ENCODE results near the gene CTU2.

Gene CTU2

DNA sequence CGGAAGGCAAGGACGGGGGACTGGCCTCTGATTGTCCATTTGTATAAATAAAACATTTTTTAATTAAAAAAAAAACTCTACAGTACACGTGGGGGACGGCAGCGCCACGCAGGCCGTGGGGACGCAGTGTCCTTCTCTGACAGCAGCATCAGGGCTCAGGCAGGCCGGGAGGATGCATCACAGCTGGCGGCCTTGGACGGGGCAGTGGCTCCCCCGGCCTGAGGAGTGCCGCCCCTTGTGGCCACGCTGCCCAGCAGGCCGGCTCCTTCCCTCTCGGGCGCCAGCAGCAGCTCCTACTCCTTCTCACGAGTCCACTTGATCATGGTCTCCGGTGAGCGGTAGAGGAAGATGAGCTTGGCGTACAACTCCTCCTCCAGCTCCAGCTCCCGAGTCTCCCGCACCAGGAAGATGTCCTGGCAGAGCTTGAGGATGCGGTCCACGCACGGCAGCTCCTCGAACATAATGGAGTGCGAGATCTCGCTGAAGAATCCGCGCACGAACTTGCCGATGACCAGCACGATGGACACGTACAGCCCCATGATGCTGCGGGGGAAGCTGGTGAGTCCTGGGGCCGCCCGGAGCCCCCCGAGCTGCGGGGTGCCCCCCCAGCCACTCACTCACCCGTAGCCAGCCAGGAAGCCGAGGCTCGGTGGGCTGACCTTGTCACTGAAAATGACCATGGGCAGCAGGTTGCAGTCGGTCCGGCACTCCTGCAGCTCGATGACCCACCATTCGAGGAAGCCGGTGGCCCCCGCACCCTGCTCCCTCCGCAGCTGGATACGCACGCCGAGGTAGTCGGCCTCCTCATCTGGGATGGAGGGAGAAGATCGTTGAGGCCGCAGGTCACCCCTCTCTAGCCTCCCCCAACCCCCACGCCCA, 9.2 kb downstream of the CTU2 start:
- DNase-seq, result no peak

DNA sequence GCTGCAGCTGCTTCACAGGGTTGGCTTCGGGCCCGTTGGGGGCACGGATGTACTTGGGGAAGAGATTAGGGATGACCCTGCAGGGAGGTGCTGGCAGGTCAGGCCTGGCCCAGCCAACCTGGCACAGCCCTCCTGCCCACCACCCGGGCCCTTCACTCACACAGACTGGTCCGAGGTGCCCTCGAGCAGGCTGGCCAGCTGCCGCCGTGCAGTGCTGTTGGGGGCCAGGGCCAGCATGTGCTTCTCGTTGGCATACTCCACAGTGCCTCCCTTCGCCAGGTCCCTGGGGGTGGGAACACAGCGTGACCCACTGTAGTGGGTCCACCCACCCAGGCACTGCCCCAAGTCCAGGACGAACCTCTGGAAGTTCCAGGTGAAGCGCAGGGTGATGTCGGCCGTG, 9.9 kb downstream of the CTU2 start:
- DNase-seq, result no peak

DNA sequence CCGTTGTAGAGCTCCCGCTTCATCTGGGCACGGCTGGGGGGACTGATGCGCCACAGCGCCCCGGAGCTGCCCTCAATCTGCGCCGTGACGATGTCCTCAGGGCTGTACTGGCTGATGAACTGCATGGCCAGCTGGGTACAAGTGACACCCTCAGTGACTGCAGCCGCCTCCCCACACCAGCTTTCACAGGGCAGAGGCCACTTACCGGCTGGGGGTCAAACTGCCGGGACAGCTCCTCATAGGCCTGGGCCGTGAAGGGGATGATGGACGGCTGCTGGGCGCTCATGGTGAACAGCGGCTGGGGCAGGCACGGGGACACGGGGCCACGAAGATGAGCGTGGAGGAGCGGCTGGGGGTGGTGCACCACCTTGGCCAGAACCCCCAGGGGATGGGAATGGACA, 10.3 kb downstream of the CTU2 start:
- no peak for DNase-seq

DNA sequence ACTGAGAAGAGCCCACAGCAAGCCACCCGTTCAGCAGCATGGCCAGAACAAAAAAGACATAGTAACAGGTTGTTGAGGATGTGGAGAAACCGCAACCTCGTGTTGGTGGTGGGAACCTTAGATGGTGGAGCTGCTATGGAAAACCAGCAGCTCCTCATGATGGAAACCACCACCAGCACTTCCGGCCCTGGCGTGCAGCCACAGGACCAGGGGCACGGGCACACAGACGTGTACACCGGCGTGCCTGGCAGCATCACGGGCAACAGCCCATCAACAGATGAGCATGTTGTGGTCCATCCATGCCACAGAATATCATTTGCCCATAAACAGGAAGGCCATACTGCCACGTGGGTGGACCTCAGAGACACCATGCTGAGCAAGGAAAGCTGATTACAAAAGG, 11.9 kb downstream of the CTU2 start:
- no peak for DNase-seq

DNA sequence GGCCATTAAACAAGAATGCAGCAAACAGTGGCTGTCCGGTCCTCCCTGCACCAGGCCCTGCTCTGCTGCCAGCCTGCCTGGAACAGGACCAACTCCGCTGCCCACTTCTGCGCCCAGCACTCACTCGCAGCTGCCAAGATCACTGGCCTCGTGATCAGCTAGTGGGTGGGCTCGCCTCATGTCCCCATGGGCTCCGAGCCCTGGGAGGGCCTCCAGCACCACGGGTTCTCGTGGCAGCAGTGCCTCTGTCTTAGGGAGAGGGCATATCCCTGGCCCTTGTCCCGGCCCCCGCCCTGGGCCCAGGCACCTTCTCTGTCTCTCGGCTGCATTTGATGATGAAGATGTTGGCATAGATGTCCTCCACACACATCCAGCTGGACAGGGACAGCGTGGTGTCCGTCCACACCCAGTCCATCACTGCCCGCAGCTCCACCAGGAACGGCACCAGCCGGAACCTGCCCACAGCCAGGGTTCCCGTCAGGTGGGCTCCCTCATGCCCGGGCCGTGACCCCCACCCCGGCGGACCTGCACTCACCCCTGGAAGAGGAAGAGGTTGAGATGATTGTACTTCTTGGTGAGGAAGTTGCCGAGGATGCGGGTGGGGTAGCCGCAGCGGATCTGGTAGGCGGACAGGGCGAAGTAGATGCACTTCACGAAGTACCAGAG, 13.1 kb downstream of the CTU2 start:
- DNase-seq, result no peak

DNA sequence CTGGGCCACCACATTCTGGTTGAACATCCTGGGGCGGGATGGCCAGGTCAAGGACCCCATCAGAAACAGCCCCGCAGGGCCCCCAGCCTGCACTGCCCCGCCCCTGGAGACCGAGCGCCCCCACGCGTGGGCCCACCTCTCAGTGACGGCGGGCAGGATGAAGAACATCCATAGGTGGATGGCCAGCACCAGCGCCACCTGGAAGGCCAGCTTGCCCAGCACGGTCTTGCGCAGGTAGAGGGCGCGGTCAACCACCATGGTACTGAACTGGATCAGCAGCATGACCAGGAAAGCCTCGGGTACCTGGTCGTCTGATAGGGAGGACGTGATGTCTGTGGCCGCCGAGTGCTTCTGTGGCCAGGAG, 13.6 kb downstream of the CTU2 start:
- no peak for DNase-seq

DNA sequence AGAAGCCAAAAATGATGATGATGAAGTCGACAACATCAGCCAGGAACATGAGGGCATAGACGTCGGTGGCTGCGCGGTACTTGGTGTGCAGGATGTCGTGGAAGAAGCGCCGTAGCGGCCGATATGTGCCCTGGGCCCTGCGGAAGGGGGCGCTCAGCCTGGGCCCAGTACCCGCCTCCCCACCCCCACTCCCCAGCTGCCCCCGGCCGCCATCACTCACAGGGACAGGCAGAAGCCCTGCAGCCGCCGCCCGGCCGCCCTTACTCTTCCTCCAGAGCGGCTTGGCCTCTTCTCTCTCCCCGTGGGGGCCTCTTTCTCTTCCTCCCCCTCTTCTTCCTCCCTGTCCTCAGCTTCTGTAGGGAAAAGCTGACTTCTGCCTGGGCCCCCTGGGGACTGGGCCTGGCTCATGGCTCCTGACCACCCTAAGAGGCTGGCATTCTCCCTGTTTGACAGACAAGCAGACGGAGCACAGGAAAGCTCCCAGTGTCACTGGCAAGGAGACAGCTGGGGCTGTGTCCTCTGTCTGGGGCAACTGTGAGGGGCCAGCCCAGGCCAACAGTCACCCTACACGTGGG, 14.2 kb downstream of the CTU2 start:
- no peak for DNase-seq

DNA sequence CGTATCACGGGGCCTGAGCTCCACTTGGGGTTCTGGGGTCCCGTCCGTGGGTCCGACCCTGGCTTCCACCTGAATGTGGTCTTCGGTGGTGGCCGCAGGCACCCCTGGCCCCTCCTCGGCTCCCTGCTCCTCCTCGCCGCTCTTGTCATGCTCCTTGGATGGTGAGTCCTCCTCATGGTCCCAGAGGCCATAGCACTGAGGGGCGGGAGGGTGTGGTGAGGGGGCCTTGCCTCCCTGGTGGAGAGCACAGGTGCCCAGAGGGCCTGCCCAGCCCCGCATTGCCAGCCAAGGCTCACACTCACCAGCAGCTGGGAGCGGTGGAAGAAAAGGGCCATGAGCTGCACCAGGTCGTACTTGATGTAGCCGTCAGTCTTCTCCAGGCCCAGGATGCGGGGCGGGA, 14.9 kb downstream of the CTU2 start:
- DNase-seq, result no peak

DNA sequence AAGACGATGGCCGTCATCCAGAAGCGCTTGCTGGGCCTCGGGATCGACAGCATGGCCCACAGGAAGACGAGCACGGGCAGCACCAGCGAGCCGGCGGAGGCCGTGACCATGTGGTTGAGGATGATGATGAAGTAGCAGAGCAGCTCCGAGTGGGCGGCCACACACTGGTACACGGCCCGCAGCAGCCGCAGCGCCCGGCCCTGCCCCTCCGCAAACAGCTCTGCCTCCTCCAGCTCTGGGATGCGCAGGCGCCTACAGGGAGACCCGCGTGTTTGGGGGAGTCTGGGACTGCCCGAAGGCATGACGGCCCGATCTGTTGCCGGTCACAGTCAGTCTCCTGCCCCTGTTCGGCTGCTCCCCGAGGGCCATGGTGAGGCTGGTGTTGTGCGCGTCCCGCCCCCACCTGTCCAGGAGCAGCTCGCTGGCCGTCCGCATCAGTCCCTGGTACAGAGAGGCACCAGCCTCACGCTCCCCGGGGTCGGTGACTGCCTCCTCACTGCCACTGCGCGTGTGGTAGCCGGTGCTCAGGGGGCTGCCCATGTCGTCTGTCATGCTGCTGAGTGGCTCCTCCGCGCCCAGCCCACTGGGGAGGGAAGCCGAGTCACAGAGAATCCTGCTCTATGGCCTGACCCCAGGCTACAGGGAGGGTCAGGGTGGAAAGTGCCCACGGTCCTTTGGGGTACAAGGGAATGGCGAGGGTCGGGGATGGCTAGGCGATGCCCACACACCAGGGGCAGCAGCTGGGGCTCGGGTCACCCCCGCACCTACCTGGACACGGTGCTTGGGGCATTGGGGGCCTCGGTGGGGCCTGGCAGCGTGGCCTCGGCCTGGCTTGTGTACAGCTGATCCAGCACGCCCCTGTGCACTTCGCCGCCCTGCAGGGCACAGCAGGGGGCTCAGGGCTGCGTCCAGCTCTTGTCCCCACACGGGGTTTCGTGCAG, 15.8 kb downstream of the CTU2 start:
- DNase-seq, result no peak

DNA sequence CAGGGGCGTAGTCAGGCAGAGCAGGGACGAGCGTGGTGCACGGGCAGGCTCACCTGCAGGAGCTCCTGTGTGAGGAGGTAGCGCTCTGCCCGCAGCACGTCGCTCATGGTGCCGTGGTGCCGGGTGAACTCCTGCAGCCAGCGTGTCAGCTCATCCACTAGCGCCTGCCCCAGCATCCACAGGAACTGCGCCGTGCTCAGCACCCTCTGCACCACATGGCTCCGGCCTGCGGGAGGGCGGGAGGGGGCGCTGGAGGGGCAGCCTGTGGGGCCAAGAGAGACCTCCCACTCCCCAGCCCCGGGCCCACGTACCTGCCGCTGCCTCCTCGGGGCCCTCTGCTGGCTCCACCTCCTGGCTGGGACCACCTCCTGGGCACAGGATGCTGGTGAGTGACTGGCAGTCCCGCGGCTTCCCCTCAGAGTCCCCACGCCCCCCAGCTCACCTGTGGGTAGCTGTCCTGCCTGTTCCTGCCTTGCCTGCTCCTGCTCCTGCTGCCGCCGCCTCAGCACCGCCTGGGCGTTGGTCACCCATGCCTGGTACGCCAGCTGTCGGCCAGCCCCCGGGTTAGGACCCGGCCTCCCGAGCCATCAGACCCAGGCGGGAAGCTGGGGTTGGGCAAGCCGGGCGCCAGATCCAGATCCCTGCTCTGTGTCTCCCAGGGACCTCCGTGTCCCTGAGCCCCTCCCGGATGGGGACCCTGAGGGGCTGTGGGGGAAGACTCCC, 16.6 kb downstream of the CTU2 start:
- no peak for DNase-seq

DNA sequence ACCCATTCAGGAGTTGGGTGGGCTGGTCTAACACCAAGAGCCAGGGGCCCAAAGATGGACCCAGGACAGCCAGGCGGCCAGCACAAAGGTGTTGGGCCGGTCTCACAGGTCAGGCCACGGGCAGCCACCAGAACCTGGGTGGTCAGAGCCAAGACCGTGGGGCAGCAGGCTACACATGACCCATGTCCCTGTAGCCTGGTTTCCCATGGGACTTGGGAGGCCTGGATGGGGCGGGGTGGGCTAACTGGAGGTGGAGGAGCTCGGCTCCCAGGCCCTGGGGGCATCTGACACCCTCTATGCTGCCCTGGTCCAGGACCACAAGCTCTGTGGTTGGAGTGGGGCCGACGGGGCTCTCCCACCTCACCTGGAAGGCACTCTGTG, 17.2 kb downstream of the CTU2 start:
- no peak for DNase-seq

DNA sequence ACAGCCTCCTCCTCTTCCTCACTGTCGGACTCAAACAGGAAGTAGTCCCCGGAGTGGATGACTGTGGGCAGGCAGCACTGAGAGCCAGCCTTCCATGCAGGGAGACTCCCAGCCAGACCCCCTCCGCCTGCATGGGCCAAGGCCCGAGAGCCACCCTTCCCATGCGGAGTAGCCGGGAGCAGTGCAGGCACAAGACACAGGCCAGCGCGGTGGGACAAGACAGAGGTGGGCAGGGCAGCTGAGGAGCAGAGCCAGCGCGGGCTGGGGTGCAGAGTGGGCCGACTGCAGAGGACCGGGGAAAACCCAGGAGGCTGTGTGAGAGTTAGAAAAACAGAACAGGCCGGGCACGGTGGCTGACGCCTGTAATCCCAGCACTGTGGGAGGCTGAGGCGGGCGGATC, 17.6 kb downstream of the CTU2 start:
- DNase-seq, result no peak

DNA sequence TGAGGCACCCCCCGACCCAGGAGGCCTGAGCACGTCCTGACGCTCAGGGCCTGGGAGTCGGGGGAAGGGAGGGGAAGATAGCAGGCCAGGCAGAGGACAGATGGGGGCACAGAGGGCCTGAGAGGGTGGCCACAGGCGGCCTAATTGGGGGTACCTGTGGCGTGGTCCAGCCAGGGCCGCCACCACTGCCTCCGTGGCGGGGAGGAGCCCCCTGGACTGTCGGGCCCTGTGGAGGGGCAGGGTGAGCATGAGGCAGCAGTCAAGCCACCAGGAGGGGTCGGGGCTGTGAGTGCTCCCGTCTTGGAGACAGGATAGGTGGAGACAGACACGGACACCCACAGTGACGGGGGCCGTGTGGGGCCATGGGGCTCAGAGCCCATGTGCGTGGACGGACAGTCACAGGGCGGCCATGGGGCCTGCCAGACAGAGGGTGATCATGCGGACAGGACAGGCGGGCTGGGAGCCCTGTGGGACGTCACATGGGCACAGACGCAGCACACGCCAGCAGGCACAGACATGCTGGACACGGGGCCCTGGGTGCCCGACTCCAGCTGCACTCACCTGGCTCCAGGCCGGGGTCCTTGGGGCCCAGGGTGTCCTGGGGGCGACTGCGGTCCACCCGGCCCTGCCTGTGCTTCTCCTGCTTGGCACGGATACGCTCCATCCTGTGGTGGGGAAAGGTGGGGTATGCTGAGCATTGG, 18.7 kb downstream of the CTU2 start:
- DNase-seq, result no peak

DNA sequence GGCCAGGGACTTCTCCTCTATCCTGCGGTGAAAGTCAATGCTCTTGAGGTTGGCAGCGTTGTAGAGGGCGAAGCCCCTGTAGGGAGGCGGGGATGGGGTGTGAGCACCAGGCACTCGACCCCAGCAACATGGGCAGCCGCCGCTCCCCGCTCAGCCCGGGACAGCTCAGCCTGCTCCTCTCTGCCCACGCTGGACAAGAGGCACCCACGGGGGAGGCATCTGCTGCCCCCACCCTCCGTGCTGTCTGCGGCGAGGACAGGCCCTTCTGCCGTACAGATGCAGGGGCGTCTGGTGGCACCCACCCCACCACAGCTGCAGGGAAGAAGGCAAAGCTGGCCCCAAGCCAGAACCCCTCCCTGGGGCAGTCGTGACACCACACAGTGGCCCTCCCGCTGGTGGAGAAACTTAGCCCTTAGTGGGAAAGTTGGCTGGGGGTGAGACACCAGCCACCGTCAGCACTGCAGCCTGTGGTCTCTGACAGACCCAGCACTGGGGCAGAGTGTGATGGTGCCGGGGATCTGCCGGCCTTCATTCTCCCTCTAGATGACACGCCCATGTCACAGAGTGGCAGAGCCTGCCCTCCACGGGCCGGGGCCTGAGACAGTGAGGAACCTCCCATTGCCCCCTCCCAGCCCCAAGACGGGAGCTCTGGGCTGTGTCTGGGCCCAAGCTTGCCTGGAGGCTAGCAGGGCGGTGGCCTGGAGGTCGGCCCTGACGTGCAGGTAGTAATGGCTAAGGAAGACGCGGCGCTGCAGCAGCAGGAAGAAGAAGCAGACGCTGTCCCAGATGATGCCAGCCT, 19.5 kb downstream of the CTU2 start:
- DNase-seq, result no peak

DNA sequence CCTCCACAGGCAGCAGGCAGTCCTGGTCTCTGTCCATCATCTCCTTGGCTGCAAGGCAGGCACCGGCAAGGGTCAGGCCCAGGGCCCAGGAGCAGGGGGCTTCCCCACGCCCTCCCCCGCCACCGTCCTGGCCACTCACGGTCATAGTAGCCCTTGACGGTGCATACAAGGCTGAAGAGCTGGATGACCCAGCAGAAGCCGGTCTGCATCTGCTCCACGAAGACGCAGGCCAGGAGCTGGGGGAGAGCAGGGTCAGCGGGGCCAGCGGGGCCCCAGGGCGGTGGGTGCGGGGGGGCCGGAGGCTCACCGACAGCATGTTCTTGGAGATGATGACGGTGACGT, 20.1 kb downstream of the CTU2 start:
- DNase-seq, result no peak

DNA sequence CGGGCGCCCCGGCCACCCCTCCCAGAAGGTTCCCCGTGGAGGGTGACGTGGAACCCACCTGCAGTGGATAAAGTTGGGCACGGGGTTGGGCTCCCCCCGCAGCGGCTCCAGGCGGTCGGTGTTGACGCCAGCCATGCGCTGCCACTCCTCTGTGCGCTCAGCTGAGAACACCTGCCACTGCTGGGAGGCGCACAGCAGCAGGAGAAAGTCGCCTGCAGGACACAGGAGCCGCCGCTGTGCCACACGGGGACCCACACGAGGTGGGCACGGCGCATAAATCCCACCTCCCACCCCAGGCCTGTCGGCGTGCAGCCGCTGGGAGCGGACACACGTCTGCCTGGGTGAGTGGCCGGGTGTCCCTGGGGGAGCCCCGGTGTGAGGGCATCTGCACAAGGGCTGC, 20.7 kb downstream of the CTU2 start:
- DNase-seq, result no peak

DNA sequence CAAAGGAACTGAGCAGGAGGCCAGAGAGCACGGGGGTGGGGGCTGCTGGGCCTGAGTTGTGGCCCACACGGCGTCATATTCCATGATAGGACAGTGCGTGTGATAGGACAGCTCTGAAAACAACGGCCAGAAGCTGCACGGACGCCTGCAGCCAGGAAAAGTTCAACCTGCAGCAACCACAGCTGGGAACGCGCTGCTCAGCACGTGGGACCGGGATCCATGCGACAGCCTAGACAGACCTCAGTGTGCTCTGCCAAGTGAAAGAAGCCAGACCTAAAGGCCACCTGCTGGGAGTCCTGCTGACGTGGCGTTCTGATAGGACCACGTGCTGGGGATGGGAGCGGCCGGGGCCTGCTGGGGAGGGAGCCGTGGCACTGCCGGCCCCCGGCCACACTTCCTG, 21.6 kb downstream of the CTU2 start:
- peak; percentile 11 for DNase-seq

DNA sequence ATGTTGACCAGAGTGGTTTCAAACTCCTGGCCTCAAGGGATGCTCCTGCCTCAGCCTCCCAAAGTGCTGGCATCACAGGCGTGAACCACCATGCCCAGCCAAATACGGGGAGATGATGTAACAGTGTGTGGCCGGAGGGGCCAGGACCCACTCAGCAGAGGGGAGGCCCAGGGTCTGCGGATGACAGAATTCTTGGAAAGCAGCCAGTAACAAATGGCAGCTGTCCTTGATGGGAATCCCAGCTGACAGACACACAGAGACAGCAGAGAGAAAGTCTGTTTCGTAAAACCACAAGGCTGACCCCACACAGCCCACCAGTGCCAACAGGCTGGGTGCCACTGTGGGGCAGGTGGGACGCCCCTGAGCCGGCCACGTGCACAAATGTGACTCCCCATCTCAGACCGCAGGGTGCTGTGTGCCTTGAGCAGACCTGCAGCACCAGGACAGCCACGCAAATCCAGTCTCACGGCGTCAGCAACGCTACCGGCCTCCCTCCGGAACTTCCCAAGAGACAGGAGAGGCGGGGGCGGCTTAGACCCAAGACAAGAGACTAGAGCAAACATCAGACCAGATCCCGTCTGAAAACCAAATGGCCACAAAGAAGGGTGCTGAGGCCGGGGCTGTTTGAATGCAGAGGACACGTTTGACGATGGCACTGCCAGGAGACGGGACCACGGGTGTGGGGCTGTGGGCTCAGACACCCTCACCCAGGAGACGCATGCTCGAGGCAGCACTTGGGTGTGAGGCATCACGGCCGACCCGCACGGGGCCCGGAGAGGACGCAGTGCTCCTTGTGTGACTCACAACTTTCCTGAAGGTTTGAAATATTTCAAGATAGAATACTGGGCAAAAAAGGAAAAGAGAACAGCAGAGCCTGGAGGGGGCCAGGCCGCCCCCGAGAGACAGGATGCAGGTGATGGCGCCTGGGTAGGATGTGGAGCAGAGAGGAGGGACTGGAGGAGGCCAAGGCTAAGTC, 24.6 kb downstream of the CTU2 start:
- DNase-seq, result no peak

DNA sequence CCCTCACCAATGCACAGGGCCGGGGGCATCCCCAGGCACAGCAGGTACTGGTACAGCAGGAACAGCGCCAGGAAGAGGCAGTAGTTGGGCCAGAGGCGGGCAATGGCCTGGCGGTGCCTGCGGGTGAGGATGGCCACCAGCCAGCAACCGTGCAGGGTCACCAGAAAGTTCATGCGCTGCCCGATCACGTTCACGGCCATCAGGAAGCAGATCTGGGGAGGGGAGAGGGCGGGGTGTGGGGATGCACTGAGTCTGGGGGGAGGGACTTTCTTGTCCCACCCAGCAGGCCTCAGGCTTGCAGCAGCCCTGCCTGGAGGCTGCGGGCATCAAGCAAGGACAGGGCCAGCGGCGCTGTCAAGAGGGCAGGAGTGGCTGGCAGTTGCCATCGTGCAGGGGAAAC, 25.4 kb downstream of the CTU2 start:
- no peak for DNase-seq
